GM12872 (cell line): Measurements from ENCODE around the gene KLK4.

Source experiments
- TF ChIP-seq, protein P1 (sequence below): IDR thresholded peaks from 3 replicates; pipeline ENCODE4 v1.5.1; 2011; ENCODE audit warnings: low read depth, mild to moderate bottlenecking, low read length, moderate library complexity; ENCODE audit not compliant: insufficient read depth

The KLK4 gene

DNA sequence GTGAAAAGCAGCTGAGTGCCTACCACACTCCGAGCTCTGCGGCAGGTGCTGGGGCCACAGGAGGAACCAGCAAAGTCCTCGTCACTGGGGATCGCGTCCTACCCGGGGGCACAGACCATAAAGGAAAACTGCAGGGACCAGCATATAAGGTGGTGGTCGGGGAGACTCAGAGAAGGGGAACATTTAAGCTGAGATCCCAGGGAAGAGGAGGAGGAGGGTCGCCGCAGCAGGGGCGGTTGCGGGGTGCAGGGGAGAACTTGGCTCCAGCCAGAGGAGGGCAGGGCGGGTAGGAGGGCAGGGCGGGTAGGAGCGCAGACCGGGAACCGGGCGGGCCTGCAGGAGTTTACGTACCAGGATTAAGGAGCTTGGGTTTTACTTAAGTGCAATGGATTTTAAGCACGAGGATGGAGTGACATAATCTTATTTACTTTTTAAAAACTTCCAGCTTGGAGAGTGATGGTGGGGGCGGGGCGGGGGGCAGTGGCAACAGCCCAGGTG lies 956 bp upstream of the KLK4 start:
- TF ChIP-seq, protein P1, sequence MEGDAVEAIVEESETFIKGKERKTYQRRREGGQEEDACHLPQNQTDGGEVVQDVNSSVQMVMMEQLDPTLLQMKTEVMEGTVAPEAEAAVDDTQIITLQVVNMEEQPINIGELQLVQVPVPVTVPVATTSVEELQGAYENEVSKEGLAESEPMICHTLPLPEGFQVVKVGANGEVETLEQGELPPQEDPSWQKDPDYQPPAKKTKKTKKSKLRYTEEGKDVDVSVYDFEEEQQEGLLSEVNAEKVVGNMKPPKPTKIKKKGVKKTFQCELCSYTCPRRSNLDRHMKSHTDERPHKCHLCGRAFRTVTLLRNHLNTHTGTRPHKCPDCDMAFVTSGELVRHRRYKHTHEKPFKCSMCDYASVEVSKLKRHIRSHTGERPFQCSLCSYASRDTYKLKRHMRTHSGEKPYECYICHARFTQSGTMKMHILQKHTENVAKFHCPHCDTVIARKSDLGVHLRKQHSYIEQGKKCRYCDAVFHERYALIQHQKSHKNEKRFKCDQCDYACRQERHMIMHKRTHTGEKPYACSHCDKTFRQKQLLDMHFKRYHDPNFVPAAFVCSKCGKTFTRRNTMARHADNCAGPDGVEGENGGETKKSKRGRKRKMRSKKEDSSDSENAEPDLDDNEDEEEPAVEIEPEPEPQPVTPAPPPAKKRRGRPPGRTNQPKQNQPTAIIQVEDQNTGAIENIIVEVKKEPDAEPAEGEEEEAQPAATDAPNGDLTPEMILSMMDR: no peak

DNA sequence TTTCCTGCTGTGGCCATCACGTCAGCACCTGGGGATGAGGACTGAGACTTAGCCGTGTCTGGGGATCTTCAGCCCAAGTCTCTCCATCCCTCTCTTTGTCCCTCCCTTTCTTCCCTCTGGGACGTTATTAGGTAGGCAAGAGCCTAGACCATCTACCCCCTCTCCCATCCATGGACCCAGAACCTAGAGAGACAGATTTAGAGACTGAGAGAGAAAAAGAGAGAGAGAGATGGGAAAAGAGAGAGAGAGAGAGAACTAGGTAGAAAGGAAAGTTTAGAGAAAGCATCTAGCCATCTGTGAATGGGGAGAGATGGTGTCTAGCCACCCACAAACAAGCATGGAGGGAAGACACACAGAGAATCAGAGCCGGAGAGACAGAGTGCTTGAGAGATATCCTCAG lies 473 bp downstream of the KLK4 start:
- TF ChIP-seq, protein P1: no peak

DNA sequence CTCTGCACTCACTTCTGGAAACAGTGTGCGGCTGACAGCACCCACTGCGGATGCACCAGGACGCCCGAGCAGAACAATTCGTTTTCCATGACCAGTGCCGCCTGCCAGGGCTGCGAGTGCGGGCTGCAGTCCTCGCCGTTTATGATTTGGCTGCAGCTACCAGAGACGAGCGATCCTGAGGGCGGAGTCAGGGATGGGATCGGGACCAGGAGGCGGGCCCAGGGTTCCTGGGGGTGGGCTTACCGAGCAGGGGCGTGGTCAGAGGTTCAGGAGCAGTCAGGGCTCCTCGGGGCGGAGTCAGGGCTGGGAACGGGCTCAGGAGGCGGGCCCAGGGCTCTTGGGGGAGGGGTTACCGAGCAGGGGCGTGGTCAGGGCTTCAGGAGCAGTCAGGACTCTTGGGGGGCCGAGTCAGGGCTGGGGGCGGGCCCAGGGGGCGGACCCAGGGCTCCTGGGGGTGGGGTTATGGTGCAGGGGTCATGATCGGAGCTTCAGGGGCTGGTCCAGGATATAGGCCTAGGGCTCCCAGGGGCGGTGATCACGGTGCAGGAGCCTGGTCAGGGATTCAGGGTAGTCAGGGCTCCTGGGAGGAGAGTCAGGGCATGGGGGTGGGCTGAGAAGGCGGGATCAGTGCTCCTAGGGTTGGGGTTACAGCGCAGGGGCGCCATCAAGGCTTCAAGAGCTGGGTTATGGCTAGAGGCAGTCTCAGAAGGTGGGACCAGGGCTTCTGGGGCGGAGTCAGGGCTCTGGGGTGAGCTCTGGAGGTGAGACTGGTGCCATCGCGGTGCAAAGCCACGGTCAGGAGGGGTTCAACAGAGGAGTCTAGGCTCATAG lies 1.7 kb downstream of the KLK4 start:
- TF ChIP-seq, protein P1: no peak

DNA sequence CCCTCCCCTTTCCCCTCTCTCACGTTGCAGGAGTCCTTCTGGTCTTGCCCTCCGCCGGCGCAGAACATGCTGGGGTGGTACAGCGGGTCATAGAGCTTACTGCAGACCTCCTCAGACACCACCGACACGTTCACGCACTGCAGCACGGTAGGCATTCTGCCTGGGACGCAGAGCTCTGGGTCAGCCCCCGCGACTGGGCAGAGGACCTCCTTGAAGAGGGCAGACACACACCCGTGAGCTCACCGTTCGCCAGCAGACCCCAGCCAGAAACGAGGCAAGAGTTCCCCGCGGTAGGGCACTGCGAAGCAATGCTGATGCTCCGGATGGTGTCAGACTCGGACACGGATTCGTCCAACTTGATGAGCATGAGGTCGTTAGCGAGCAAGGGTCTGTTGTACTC lies 2.9 kb downstream of the KLK4 start:
- TF ChIP-seq, protein P1: no peak

DNA sequence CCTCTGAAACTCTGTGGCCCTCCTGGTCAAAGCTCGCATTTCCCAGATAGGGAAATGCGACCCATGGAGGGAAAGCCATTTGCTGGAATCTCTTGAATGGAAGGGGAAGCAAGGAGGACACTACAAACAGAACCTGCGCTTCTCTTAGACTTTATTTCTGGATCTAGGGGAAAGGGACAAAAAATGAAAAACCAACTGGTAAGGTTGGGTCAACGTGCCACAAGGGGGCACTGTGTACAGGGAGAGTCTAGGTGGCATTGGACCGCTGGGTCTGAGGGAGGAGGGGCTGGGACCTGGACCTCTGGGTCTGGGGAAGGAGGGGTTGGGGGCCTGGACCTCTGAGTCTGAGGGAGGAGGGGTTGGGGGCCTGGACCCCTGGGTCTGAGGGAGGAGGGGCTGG lies 5.0 kb downstream of the KLK4 start:
- TF ChIP-seq, protein P1: peak; percentile 75

DNA sequence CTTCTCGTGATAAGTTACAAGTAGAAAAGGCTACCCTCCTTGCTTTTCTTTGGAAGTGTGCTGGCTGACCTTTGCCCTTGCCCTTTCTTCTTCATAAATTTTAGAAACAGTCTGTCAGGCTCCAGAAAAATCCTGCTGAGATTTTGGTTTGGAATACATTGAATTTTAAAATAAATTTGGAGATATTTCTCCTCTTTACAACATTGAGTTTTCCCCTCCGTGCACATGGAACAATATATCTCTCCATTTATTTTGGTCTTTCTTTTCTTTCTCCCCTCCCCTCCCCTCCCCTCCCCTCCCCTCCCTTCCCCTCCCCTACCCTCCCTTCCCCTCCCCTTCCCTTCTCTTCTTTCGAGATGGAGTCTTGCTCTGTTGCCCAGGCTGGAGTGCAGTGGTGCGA lies 8.6 kb downstream of the KLK4 start:
- TF ChIP-seq, protein P1: no peak

DNA sequence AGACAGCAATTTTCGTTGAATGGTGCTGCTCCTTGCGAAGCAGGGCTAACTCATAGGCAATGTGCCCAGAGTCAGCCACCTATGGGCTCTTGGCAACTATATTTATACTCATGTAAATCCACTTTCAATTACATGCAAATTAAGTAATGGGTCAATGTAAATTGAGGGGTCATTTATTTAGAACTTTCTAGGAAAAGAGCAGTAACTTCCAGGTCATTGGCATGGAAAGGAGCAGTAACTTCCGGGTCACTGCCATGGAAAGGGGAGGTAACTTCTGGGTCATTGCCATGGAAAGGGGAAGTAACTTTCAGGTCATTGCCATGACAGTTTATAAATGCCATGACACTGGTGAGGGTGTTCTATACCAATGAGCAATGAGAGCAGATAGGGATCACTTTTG lies 11.6 kb downstream of the KLK4 start:
- TF ChIP-seq, protein P1: no peak
